GM19468 (cell line): ENCODE measurements around the gene MAFB.
"Not testable (repeated sequence)": the region's sequence is repeated elsewhere in the genome, so short reads cannot be mapped to it uniquely, and the experiment has no call there.

Experiments used
- ATAC-seq: cut with Tn5 transposase; IDR thresholded peaks from one replicate; pipeline ENCODE4 v1.9.1; 2021; ENCODE audit warnings: mild to moderate bottlenecking, moderate library complexity, moderate number of reproducible peaks; ENCODE audit not compliant: unreplicated experiment; ENCODE audit errors: extremely low read depth

The MAFB gene

GRCh38 chr20:40689100-40689942, at the start of gene MAFB:
Gene MAFB, minus strand, starts transcription at chr20:40689236. Its CDS starts 386 bp downstream, at chr20:40688850.
- no peak for ATAC-seq

- not testable (repeated sequence) for ATAC-seq
Measured at GRCh38 chr20:40736468-40736867, 47.4 kb upstream of the MAFB start.

GRCh38 chr20:40728996-40729395, 40.0 kb upstream of the MAFB start:
- no peak for ATAC-seq

GRCh38 chr20:40728470-40728869, 39.4 kb upstream of the MAFB start:
- no peak for ATAC-seq

- no peak for ATAC-seq
Measured at GRCh38 chr20:40727960-40728359, 38.9 kb upstream of the MAFB start.

DNA sequence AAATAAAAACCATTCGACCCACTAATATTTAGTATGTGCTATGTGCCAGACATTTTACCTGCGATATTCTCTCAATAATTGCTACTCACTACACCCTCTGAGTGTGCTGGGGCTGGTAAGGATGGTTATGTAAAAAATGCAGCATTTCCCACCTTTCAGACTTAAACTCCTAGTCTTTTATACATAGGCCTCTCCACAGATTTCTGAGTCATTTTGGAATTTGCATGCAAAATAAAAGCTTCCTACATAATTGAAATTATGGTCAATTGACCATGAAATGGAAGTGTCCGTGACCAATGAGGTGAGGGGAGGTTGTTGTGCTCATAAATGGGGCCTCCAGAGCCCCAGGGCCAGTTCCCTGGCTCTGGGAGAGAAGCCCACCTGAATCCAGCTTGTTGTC, 37.7 kb upstream of the MAFB start:
- no peak for ATAC-seq

DNA sequence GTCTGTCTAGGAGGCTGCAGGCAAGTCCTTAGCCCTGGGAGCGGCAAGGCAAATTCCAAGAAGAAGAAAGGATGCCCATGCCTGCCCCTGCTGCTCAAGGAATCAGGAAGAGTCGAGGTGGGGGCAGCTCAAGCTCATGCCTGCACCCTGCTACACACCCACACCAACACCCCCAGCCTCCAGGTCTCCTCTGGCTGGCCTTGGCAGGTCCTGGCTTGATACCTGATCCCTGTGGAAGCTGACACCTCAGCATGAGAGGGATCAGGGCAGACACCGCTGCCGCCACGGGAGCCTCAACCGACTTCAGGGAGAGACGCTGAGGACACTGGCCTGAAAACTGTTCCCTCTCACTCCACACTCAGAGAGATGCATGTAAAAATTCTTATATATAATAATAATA, 35.5 kb upstream of the MAFB start:
- no peak for ATAC-seq

- no peak for ATAC-seq
Measured at GRCh38 chr20:40720826-40721225, 31.8 kb upstream of the MAFB start.

DNA sequence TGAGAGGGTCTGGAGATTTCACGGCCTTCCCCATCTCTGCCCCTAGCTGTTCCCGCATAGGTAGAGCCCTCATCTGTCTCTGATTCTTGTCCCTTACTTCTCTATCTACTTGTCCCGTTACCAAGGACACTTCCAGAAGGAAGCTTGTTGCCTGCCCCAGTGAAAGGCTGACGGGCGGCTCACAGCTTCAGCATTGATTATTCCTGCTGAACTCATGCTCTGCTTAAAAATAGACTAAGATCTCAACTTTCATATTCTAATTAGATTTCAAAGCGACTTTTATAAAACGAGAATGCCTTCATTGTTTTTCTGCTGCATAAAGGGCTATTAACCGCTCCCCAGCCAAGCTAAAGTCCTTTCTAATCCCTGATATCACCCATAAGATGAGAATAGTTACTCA, 31.1 kb upstream of the MAFB start:
- no peak for ATAC-seq

- ATAC-seq, result no peak
Measured at GRCh38 chr20:40718982-40719729, 30.1 kb upstream of the MAFB start.

DNA sequence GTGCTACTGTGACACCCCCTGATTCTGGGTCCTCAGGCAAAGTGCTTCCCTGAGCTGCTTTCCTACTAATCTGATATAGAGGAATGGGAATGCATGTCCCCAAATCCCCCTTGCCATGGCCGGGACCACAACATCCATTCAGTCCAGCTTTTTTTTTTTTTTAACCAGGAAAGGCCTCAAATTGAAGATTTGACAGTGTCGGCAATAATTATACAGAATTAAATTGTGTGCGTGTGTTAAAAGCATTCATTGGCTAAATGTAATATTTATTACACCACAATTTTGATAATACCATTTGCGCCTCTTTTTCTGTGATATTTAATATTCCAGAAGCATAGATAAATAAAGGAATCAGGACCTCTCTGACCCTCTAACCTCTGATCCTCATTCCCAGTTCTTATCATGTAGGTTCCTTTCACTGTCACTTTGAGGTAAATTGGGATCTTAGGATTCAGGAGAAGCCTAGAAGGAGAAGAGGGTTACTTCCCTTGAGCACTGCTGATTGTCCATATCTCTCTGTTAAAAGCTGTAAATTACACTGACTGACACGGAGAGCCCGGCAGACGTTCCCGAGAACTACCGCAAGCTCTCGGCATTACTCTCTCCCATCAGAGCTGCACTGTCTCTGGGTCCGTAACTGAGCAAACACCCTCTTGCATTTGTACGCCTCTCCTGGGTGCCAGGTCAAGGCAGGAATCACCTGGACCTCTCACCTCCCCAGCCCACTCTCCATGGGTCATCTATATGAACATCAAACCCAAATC, 29.4 kb upstream of the MAFB start:
- no peak for ATAC-seq

DNA sequence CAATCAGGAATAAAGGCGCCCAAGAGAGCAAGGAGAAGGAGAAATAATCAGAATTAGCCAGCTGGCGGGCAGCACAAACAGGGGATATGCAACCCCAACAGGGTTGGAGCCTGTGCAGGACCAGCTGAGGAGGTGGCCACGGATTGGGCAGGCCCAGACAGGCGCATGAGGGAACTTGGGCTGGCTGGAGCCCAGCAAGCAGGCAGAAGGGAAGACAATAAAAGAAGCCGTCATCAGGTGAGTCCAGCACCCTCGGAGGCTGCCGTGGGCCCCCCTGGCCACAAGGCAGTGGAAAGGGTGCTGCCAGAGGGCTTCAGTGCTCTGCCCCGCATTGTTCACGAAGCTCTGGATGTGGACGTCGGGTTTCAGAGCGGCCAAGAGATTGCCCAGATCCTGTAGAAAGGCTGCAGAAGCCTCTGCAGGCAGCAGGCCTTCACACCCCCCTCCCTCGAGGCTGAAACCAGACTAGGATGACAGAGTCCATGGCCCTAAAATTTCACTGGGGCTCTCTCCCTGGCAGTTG, 28.4 kb upstream of the MAFB start:
- no peak for ATAC-seq

DNA sequence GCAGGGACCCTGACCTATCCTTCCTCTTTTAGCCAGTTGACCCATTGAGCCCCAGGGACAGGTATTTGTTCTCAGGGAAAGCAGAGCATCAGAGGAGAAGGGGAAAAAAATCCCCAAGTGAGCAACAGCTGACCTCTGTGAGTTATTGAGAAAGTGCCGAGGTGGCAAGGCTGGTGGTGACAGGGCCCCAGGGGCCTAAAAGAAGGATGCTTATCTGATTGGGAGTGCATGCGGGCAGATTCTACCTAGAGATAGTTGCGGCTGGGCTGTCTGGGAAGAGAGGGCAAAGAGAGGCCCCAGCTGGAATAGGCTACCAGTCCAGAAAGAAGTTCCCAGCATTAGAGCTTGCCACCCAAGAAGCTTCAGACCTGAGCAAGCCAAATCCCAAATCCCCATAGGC, 26.5 kb upstream of the MAFB start:
- no peak for ATAC-seq

DNA sequence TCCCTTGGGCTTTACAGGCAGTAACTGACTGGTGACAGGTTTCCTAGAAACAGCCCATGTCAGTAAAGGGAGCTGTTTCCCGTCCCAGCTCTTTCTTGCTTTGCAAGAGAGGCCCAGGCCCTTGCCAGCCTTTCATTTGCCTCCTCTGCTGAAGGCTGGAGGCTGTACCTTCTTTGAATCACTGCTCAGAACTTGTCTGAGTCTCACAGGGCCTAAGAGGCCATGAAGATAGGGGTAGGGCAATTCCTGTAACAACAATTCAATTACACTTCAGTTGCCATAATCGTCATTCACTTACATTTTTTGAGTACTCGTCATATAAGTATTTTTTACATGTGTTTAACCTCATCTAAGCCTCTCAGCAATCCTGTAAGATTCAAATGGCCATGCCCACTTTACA, 25.9 kb upstream of the MAFB start:
- no peak for ATAC-seq

DNA sequence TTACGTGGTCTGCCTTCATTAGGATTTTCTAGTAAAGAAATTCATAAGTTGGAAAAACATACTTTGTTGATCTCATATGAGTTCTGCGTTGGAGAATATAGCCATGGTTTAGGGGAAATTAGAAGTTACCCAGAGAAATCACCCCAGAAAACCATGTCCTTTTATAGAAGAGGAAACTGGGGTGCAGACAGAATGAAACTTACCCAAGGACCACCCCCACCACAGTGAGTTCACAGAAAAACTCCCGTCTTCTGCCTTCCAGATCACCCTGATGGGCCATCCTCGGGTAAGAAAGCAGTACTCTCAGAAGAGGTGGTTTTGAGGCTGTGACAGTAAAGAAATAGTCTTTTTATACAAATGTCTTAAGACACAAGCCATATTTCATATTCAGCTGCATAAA, 25.1 kb upstream of the MAFB start:
- no peak for ATAC-seq

- no peak for ATAC-seq
Measured at GRCh38 chr20:40713508-40713907, 24.5 kb upstream of the MAFB start.

DNA sequence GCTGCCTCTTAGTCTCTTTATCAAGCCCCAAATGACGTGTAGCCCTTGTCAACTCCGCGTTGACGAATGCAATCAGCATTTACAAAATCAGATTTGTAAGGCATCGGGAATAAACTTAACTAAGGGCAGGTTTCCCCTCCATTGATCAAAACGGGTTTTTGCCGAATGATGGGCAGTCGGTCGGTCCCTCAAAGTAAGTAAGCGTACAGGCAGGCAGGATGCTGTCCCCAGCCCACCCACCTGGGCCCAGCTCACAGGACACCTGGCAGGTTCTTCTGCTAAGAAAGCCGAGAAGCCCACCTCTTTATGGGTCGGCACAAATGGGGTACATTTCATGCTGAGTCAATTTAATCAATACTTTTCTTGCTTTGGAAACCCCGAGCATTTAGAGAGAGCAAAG, 22.0 kb upstream of the MAFB start:
- no peak for ATAC-seq

DNA sequence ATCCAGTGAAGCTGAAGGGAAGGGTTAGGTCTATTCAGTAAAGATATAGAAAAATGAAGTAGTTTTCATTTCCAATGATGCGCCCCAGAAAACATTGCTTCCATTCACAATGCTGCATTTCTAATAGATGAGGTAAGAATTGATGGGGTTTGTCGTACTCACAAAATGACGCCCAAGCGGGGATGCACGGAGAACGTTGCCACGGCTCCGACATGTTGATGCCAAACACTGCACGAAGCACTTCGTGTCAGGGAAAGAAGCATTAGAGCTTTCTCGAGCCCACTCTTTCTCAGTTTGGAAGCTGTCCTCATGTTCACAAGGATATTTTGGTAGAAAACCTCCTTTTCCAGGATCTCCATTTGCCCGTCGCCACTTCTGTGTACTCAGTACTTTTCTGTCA, 21.6 kb upstream of the MAFB start:
- no peak for ATAC-seq

- no peak for ATAC-seq
Measured at GRCh38 chr20:40706977-40707582, 18.0 kb upstream of the MAFB start.

GRCh38 chr20:40705413-40705812, 16.4 kb upstream of the MAFB start:
- no peak for ATAC-seq
